GM12878 (cell line): ENCODE results near the gene NFKBIE. TPM values are rescaled to one million over a fixed set of nuclear protein-coding genes. Genes with fewer than 3 reads are reported as not detected.

Experiments
- BCL3 ChIP-seq: IDR thresholded peaks from 2 replicates; pipeline ENCODE4 v1.6.1; 2011; ENCODE audit warnings: borderline replicate concordance, low read depth, mild to moderate bottlenecking, moderate library complexity, low read length; ENCODE audit not compliant: insufficient read depth, poor library complexity, severe bottlenecking
- CEBPB ChIP-seq, 2 experiments: fragments of 150-350 bp in 1 of 2; IDR thresholded peaks; 2 replicates each; pipeline ENCODE4 v1.6.1; 2012 to 2014; ENCODE audit warnings: low read depth in 2 of 2, low read length in 2 of 2, borderline replicate concordance in 1 of 2, inconsistent platforms in 1 of 2
- CEBPZ ChIP-seq: fragments of 150-350 bp; IDR thresholded peaks from 2 replicates; pipeline ENCODE4 v1.6.1; 2016; ENCODE audit warnings: low read depth, low read length
- CREB1 ChIP-seq: IDR thresholded peaks from 2 replicates; pipeline ENCODE4 v1.6.1; 2012; ENCODE audit warnings: low read depth, mild to moderate bottlenecking, inconsistent platforms
- EED ChIP-seq: sonication (generic); IDR thresholded peaks from 2 replicates; pipeline ENCODE4 v1.6.1; 2016; ENCODE audit warnings: antibody characterized with exemption, low read depth
- IRF3 ChIP-seq: fragments of 450-650 bp; IDR thresholded peaks from 2 replicates; pipeline ENCODE4 v1.6.1; 2014; ENCODE audit warnings: mild to moderate bottlenecking
- PAX8 ChIP-seq: fragments of 450-650 bp; IDR thresholded peaks from 2 replicates; pipeline ENCODE4 v1.6.1; 2017; ENCODE audit warnings: mild to moderate bottlenecking, moderate library complexity
- POU2F2 ChIP-seq: IDR thresholded peaks from 3 replicates; pipeline ENCODE4 v1.6.1; 2011; ENCODE audit warnings: low read depth, mild to moderate bottlenecking, low read length, borderline replicate concordance
- RFX5 ChIP-seq: IDR thresholded peaks from 2 replicates; pipeline ENCODE4 v1.6.1; 2011; ENCODE audit warnings: low read depth, low read length, improper control_type of control experiment
- SP1 ChIP-seq: IDR thresholded peaks from one replicate; pipeline ENCODE4 v1.6.1; 2011; ENCODE audit warnings: low read depth, low read length
- SRF ChIP-seq, 2 experiments: IDR thresholded peaks; 2 replicates each; pipeline ENCODE4 v1.6.1; 2011; ENCODE audit warnings: low read depth in 2 of 2, low read length in 2 of 2, mild to moderate bottlenecking in 1 of 2, moderate library complexity in 1 of 2
- STAT1 ChIP-seq: fragments of 450-650 bp; conservative IDR thresholded peaks from 2 replicates; pipeline ENCODE4 v1.6.1; 2014; ENCODE audit warnings: antibody characterized with exemption, mild to moderate bottlenecking
- STAT3 ChIP-seq: IDR thresholded peaks from 2 replicates; pipeline ENCODE4 v1.6.1; 2011; ENCODE audit warnings: low read depth, low read length, improper control_type of control experiment
- TBL1XR1 ChIP-seq: IDR thresholded peaks from 2 replicates; pipeline ENCODE4 v1.6.1; 2012; ENCODE audit warnings: low read depth, low read length, improper control_type of control experiment
- USF1 ChIP-seq: IDR thresholded peaks from 2 replicates; pipeline ENCODE4 v1.6.1; 2011; ENCODE audit warnings: borderline replicate concordance, low read depth, mild to moderate bottlenecking, moderate library complexity, mixed read lengths, low read length; ENCODE audit not compliant: insufficient read depth; ENCODE audit errors: extremely low read length
- polyA plus RNA-seq, 11 experiments: library from polyadenylated mRNA; depleted of rRNA in 4 of 11; unstranded in 6 of 11; stranded (reverse) in 5 of 11; fragments of >200 nt; fragmentation: Nextera tagmentation in 4 of 11; fragmentation: Illumina TruSeq in 1 of 11; extraction: Ambion mirVana in 4 of 11; extraction: Trizol in 1 of 11; gene quantifications; 1 replicate in 1 of 11; 2 replicates in 10 of 11; pipeline versions ENCODE4 v1.2.1 to v1.2.3, GENCODE V29; 2011 to 2016; ENCODE audit warnings: inconsistent platforms in 2 of 11, missing spikeins in 2 of 11, low read depth in 1 of 11
- total RNA-seq, 4 experiments: library from RNA; depleted of rRNA in 3 of 4; stranded (reverse); fragments of >200 nt in 3 of 4; fragmentation: Illumina TruSeq in 1 of 4; extraction: Trizol in 1 of 4; gene quantifications; 2 replicates each; pipeline versions ENCODE4 v1.2.1 to v1.2.3, GENCODE V29; 2013 to 2021
- TF ChIP-seq, protein P1 (sequence below): IDR thresholded peaks from 2 replicates; pipeline ENCODE4 v1.6.1; 2012; ENCODE audit warnings: improper control_type of control experiment, low read depth, low read length; ENCODE audit not compliant: insufficient replicate concordance

NFKBIE gene
- total and polyA plus RNA-seq, 10 of the 15 experiments (the other 5 are each of a cell fraction or from before 2014, with no cell fraction given) = 10.4 to 106 (median 38.8) TPM

GRCh38 chr6:44219053-44219814 lies 46.1 kb downstream of the NFKBIE start (continued):
- no peak for TF ChIP-seq BCL3
- no peak for TF ChIP-seq TBL1XR1
- no peak for TF ChIP-seq SRF (IDR thresholded peaks at IDR 0.05; ENCODE audit: low read depth in 2 of 2, low read length in 2 of 2)
- no peak for TF ChIP-seq STAT3
- peak; percentile 20; the same call in 1 of the 2 replicates for TF ChIP-seq EED
- TF ChIP-seq POU2F2 = 0 out of 3 replicates have a peak, but pooled peaks have one; percentile 16
- TF ChIP-seq SP1 = no peak
- no peak for TF ChIP-seq CEBPB (IDR thresholded peaks at IDR 0.05; ENCODE audit: borderline replicate concordance in 1 of 2, low read depth in 2 of 2, low read length in 2 of 2)
- TF ChIP-seq CREB1 = no peak; the same call in 1 of the 2 replicates
- TF ChIP-seq PAX8 = no peak
- no peak for TF ChIP-seq RFX5
- no peak for TF ChIP-seq IRF3
- no peak for TF ChIP-seq CEBPZ
- TF ChIP-seq, protein P1, sequence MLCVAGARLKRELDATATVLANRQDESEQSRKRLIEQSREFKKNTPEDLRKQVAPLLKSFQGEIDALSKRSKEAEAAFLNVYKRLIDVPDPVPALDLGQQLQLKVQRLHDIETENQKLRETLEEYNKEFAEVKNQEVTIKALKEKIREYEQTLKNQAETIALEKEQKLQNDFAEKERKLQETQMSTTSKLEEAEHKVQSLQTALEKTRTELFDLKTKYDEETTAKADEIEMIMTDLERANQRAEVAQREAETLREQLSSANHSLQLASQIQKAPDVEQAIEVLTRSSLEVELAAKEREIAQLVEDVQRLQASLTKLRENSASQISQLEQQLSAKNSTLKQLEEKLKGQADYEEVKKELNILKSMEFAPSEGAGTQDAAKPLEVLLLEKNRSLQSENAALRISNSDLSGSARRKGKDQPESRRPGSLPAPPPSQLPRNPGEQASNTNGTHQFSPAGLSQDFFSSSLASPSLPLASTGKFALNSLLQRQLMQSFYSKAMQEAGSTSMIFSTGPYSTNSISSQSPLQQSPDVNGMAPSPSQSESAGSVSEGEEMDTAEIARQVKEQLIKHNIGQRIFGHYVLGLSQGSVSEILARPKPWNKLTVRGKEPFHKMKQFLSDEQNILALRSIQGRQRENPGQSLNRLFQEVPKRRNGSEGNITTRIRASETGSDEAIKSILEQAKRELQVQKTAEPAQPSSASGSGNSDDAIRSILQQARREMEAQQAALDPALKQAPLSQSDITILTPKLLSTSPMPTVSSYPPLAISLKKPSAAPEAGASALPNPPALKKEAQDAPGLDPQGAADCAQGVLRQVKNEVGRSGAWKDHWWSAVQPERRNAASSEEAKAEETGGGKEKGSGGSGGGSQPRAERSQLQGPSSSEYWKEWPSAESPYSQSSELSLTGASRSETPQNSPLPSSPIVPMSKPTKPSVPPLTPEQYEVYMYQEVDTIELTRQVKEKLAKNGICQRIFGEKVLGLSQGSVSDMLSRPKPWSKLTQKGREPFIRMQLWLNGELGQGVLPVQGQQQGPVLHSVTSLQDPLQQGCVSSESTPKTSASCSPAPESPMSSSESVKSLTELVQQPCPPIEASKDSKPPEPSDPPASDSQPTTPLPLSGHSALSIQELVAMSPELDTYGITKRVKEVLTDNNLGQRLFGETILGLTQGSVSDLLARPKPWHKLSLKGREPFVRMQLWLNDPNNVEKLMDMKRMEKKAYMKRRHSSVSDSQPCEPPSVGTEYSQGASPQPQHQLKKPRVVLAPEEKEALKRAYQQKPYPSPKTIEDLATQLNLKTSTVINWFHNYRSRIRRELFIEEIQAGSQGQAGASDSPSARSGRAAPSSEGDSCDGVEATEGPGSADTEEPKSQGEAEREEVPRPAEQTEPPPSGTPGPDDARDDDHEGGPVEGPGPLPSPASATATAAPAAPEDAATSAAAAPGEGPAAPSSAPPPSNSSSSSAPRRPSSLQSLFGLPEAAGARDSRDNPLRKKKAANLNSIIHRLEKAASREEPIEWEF = no peak
- TF ChIP-seq USF1 = no peak
- TF ChIP-seq STAT1 = no peak
